Keratinocyte (primary cell): ENCODE results near the gene ARHGEF28. TPM values are rescaled to one million over a fixed set of nuclear protein-coding genes. Genes with fewer than 3 reads are reported as not detected.

Source experiments
- DNase-seq: peaks from one replicate; pipeline ENCODE4 v3.0.0-alpha.2; 2011; ENCODE audit warnings: low read depth, missing footprints, low spot score
- FAIRE-seq: peaks from 2 replicates; lab custom pipeline; 2011; peaks lifted over from hg19 to GRCh38; lab: Jason Lieb, UNC
- H2AFZ ChIP-seq: 2 replicates; pipeline ENCODE4 v1.6.0; 2012; ENCODE audit warnings: low read length, control low read depth, inconsistent platforms; ENCODE audit not compliant: control insufficient read depth
- H3K27ac ChIP-seq: 2 replicates; pipeline ENCODE4 v1.5.1; 2011; ENCODE audit warnings: low read length; ENCODE audit not compliant: control insufficient read depth, insufficient read depth
- H3K27me3 ChIP-seq: 3 replicates; pipeline ENCODE4 v1.6.0; 2011; ENCODE audit warnings: low read length; ENCODE audit not compliant: control insufficient read depth, insufficient read depth; ENCODE audit errors: extremely low read depth
- H3K36me3 ChIP-seq, 2 experiments: 2 replicates in 1 of 2; 3 replicates in 1 of 2; pipeline ENCODE4 v1.5.1; 2011; ENCODE audit warnings: low read length in 2 of 2, mild to moderate bottlenecking in 1 of 2; ENCODE audit not compliant: control insufficient read depth in 2 of 2, insufficient read depth in 2 of 2; ENCODE audit errors: extremely low read depth in 1 of 2
- H3K4me1 ChIP-seq: 3 replicates; pipeline ENCODE4 v1.5.1; 2011; ENCODE audit warnings: low read length; ENCODE audit not compliant: control insufficient read depth, insufficient read depth; ENCODE audit errors: extremely low read depth
- H3K4me2 ChIP-seq: 3 replicates; pipeline ENCODE4 v1.6.0; 2011; ENCODE audit warnings: low read depth, low read length; ENCODE audit not compliant: control insufficient read depth, insufficient read depth; ENCODE audit errors: extremely low read depth
- H3K4me3 ChIP-seq, 3 experiments: fragments of 200-600 bp in 1 of 3; sonication (generic) in 1 of 3; 2 replicates in 2 of 3; 3 replicates in 1 of 3; pipeline ENCODE4 v1.5.1; 2011 to 2016; ENCODE audit warnings: low read length in 3 of 3, mild to moderate bottlenecking in 3 of 3, control low read depth in 2 of 3, inconsistent platforms in 1 of 3, low read depth in 1 of 3, mixed read lengths in 1 of 3, mixed run types in 1 of 3, moderate library complexity in 1 of 3; ENCODE audit not compliant: control insufficient read depth in 2 of 3, insufficient read depth in 2 of 3; ENCODE audit errors: extremely low read depth in 1 of 3
- H3K79me2 ChIP-seq: 2 replicates; pipeline ENCODE4 v1.6.0; 2012; ENCODE audit warnings: low read length; ENCODE audit not compliant: control insufficient read depth, insufficient read depth
- H3K9ac ChIP-seq: 3 replicates; pipeline ENCODE4 v1.6.0; 2011; ENCODE audit warnings: low read length; ENCODE audit not compliant: control insufficient read depth, insufficient read depth; ENCODE audit errors: extremely low read depth
- H3K9me1 ChIP-seq: 3 replicates; pipeline ENCODE4 v1.6.0; 2011; ENCODE audit warnings: low read length; ENCODE audit not compliant: control insufficient read depth, insufficient read depth; ENCODE audit errors: extremely low read depth
- H3K9me3 ChIP-seq: 2 replicates; pipeline ENCODE4 v1.5.1; 2012; ENCODE audit warnings: low read depth, low read length; ENCODE audit not compliant: control insufficient read depth
- H4K20me1 ChIP-seq: 3 replicates; pipeline ENCODE4 v1.6.0; 2011; ENCODE audit warnings: low read length; ENCODE audit not compliant: control insufficient read depth, insufficient read depth; ENCODE audit errors: extremely low read depth
- CTCF ChIP-seq, 3 experiments: IDR thresholded peaks in 1 of 3; conservative IDR thresholded peaks in 1 of 3; optimal IDR thresholded peaks in 1 of 3; 2 replicates in 2 of 3; 3 replicates in 1 of 3; pipeline versions ENCODE3 to v1.5.1; 2011; ENCODE audit warnings: low read length in 3 of 3, mild to moderate bottlenecking in 3 of 3, moderate library complexity in 2 of 3, control low read depth in 1 of 3, inconsistent platforms in 1 of 3; ENCODE audit not compliant: insufficient read depth in 2 of 3; ENCODE audit errors: extremely low read depth in 1 of 3
- EZH2 ChIP-seq: IDR thresholded peaks from one replicate; pipeline ENCODE4 v1.6.1; 2012; ENCODE audit warnings: inconsistent platforms, mild to moderate bottlenecking, low read length, moderate library complexity
- dilution Hi-C: fragments of 300-500 bp; cut with MboI; formaldehyde crosslinking; loops from one replicate; pipeline ENCODE4 v1.7.0; 2020; ENCODE audit warnings: low sequenced_read_pairs; ENCODE audit not compliant: extremely low pct_ligation_motif_present
- polyA plus RNA-seq, 5 experiments: library from polyadenylated mRNA; depleted of rRNA in 3 of 5; stranded (reverse) in 3 of 5; stranded (forward) in 1 of 5; unstranded in 1 of 5; fragments of >200 nt; gene quantifications; 1 replicate in 1 of 5; 2 replicates in 3 of 5; 3 replicates in 1 of 5; pipeline versions ENCODE4 v1.2.1 to v1.2.3, GENCODE V29; 2011 to 2012; ENCODE audit warnings: missing spikeins in 2 of 5, low read depth in 1 of 5, low replicate concordance in 1 of 5

ARHGEF28 gene
- polyA plus RNA-seq, 1 donor (not counting 4 experiments of a cell fraction or from before 2014, with no cell fraction given): 31.6 TPM

- H3K9ac ChIP-seq: no peak overlapping the region
- FAIRE-seq (no peak), DNase-seq (no peak)
- H3K4me1 ChIP-seq: peaks cover 32% of the 10 kb centered on the region
- no peaks in the 10 kb centered on the region for H4K20me1 ChIP-seq
- H3K9me1 ChIP-seq: no peaks in the 10 kb centered on the region
- H3K79me2 ChIP-seq: peaks cover 64% of the 10 kb centered on the region
- no peak overlapping the region for H3K4me2 ChIP-seq
- H3K27me3 ChIP-seq: no peaks in the 10 kb centered on the region
- no peak overlapping the region for H2AFZ ChIP-seq
- H3K4me3 ChIP-seq: no peak overlapping the region
- no peak overlapping the region for H3K27ac ChIP-seq
- H3K9me3 ChIP-seq: no peaks in the 10 kb centered on the region
- TF ChIP-seq EZH2 (no peak), CTCF (optimal IDR thresholded peaks at IDR 0.05 in 1 of 3, IDR thresholded peaks at IDR 0.05 in 1 of 3, conservative IDR thresholded peaks at IDR 0.05 in 1 of 3; ENCODE audit: extremely low read depth in 1 of 3, insufficient read depth in 2 of 3, low read length in 3 of 3) (no peak)
- H3K36me3 ChIP-seq: peaks cover 12 to 16% of the 10 kb centered on the region in 2 experiments
- dilution Hi-C loops: no loop called here
Observed at GRCh38 chr5:73690015-73690414, 64.0 kb downstream of the ARHGEF28 start.

- Histone ChIP-seq H3K9me3 (no peaks in the 10 kb centered on the region), H4K20me1 (no peaks in the 10 kb centered on the region), H3K4me2 (peak overlapping the region; percentile 11), H3K27me3 (no peaks in the 10 kb centered on the region), H3K4me1 (peaks cover 30% of the 10 kb centered on the region), H3K9me1 (no peaks in the 10 kb centered on the region), H2AFZ (no peak overlapping the region), H3K4me3 (no peak overlapping the region), H3K27ac (peak overlapping the region; percentile 56), H3K9ac (no peak overlapping the region), H3K79me2 (peaks cover 66% of the 10 kb centered on the region), H3K36me3 (peaks cover 6 to 8% of the 10 kb centered on the region in 2 experiments)
- dilution Hi-C loops: no loop called here
- FAIRE-seq: no peak
- no peak for DNase-seq
- no peak for TF ChIP-seq CTCF (optimal IDR thresholded peaks at IDR 0.05 in 1 of 3, IDR thresholded peaks at IDR 0.05 in 1 of 3, conservative IDR thresholded peaks at IDR 0.05 in 1 of 3; ENCODE audit: extremely low read depth in 1 of 3, insufficient read depth in 2 of 3, low read length in 3 of 3)
- TF ChIP-seq EZH2: no peak
Observed at GRCh38 chr5:73691302-73692080, 65.5 kb downstream of the ARHGEF28 start.
